Astrocyte (in vitro differentiated cells and primary cell): ENCODE measurements around the gene POU6F2. TPM values are rescaled to one million over a fixed set of nuclear protein-coding genes. Genes with fewer than 3 reads are reported as not detected.

Experiments used
- DNase-seq: peaks from one replicate; pipeline ENCODE4 v3.0.0-alpha.2; 2010; ENCODE audit warnings: low read depth
- FAIRE-seq: peaks from 2 replicates; lab custom pipeline; 2011; peaks lifted over from hg19 to GRCh38; lab: Jason Lieb, UNC
- H2AFZ ChIP-seq: 2 replicates; pipeline ENCODE4 v1.6.0; 2012; ENCODE audit warnings: low read depth, low read length, inconsistent platforms
- H3K27ac ChIP-seq: 2 replicates; pipeline ENCODE4 v1.5.1; 2011; ENCODE audit warnings: low read depth, low read length, inconsistent platforms
- H3K27me3 ChIP-seq: 2 replicates; pipeline ENCODE4 v1.6.0; 2011; ENCODE audit warnings: low read length, inconsistent platforms; ENCODE audit not compliant: insufficient read depth
- H3K36me3 ChIP-seq: 2 replicates; pipeline ENCODE4 v1.5.1; 2011; ENCODE audit warnings: low read length, inconsistent platforms; ENCODE audit not compliant: insufficient read depth
- H3K4me1 ChIP-seq: 2 replicates; pipeline ENCODE4 v1.5.1; 2011; ENCODE audit warnings: low read length, inconsistent platforms; ENCODE audit not compliant: insufficient read depth
- H3K4me2 ChIP-seq: 2 replicates; pipeline ENCODE4 v1.6.0; 2012; ENCODE audit warnings: low read length, inconsistent platforms
- H3K4me3 ChIP-seq: 2 replicates; pipeline ENCODE4 v1.5.1; 2011; ENCODE audit warnings: low read depth, mild to moderate bottlenecking, low read length, inconsistent platforms; ENCODE audit not compliant: insufficient read depth
- H3K79me2 ChIP-seq: 2 replicates; pipeline ENCODE4 v1.6.0; 2012; ENCODE audit warnings: mild to moderate bottlenecking, low read length, inconsistent platforms; ENCODE audit not compliant: insufficient read depth
- H3K9ac ChIP-seq: 2 replicates; pipeline ENCODE4 v1.6.0; 2012; ENCODE audit warnings: mild to moderate bottlenecking, low read length, inconsistent platforms
- H3K9me3 ChIP-seq: 2 replicates; pipeline ENCODE4 v1.5.1; 2012; ENCODE audit warnings: low read depth, mild to moderate bottlenecking, low read length, inconsistent platforms; ENCODE audit not compliant: insufficient read depth
- H4K20me1 ChIP-seq: 2 replicates; pipeline ENCODE4 v1.6.0; 2012; ENCODE audit warnings: low read length, inconsistent platforms; ENCODE audit not compliant: insufficient read depth
- H3K27ac Mint-ChIP-seq: one replicate; pipeline ENCODE4 v1.8.0; 2021; ENCODE audit warnings: mild to moderate bottlenecking, mixed read lengths; ENCODE audit not compliant: unreplicated experiment
- H3K27me3 Mint-ChIP-seq: one replicate; pipeline ENCODE4 v1.8.0; 2021; ENCODE audit warnings: low read depth, mixed read lengths; ENCODE audit not compliant: unreplicated experiment
- H3K36me3 Mint-ChIP-seq: one replicate; pipeline ENCODE4 v1.8.0; 2021; ENCODE audit warnings: low read depth, mixed read lengths; ENCODE audit not compliant: unreplicated experiment
- H3K4me1 Mint-ChIP-seq: one replicate; pipeline ENCODE4 v1.8.0; 2021; ENCODE audit warnings: low read depth, mixed read lengths; ENCODE audit not compliant: unreplicated experiment
- H3K4me3 Mint-ChIP-seq: one replicate; pipeline ENCODE4 v1.8.0; 2021; ENCODE audit warnings: mild to moderate bottlenecking, moderate library complexity, mixed read lengths; ENCODE audit not compliant: unreplicated experiment
- H3K9me3 Mint-ChIP-seq: one replicate; pipeline ENCODE4 v1.8.0; 2021; ENCODE audit warnings: mild to moderate bottlenecking, mixed read lengths; ENCODE audit not compliant: unreplicated experiment
- CTCF ChIP-seq: IDR thresholded peaks from 2 replicates; pipeline ENCODE4 v1.5.1; 2011; ENCODE audit warnings: low read depth, mild to moderate bottlenecking, inconsistent platforms, low read length, moderate library complexity; ENCODE audit not compliant: insufficient read depth
- EZH2 ChIP-seq: IDR thresholded peaks from 2 replicates; pipeline ENCODE4 v1.6.1; 2012; ENCODE audit warnings: mild to moderate bottlenecking, low read length, inconsistent platforms; ENCODE audit not compliant: insufficient read depth
- total RNA-seq: library from RNA; stranded (reverse); gene quantifications from 2 replicates; pipeline ENCODE4 v1.2.1, GENCODE V29; 2021

Gene POU6F2
- total RNA-seq, 1 donor from 2014 or later, result 0.45 TPM

DNA sequence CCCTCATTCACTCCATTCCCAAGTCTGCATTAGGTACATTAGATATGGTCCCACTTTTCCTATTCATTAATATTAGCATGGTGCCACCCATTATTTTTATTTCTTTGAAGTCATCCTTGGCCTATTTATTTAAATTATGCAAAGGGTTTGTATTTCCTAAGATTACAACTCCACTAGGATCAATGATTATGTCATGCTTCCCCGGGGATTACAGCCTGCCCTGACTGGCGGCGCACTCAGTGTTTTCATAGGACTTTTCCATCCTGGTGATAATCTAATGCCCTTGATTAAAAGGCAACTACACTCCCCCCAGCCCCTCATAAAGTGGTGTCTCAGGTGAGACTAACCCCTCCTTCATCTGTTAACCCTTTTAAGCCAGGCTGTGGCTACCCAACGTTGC, 187.2 kb downstream of the POU6F2 start:
- no peak for TF ChIP-seq EZH2
- TF ChIP-seq CTCF, result no peak
- Histone ChIP-seq H3K4me1 (no peaks in the 10 kb centered on the region), H3K36me3 (no peaks in the 10 kb centered on the region), H2AFZ (no peak overlapping the region), H3K9me3 (no peaks in the 10 kb centered on the region), H3K4me2 (no peak overlapping the region), H3K27me3 (no peaks in the 10 kb centered on the region), H3K27ac (no peak overlapping the region), H4K20me1 (no peaks in the 10 kb centered on the region), H3K79me2 (no peaks in the 10 kb centered on the region), H3K4me3 (no peak overlapping the region), H3K9ac (no peak overlapping the region)
- Mint-ChIP-seq H3K27ac (no peak overlapping the region), H3K4me1 (no peaks in the 10 kb centered on the region), H3K27me3 (peaks cover 2% of the 10 kb centered on the region), H3K36me3 (no peaks in the 10 kb centered on the region), H3K4me3 (no peak overlapping the region), H3K9me3 (peaks cover 2% of the 10 kb centered on the region)
- DNase-seq (no peak), FAIRE-seq (no peak)

- Histone ChIP-seq H2AFZ (no peak overlapping the region), H3K9me3 (no peaks in the 10 kb centered on the region), H3K36me3 (no peaks in the 10 kb centered on the region), H3K9ac (no peak overlapping the region), H3K27ac (no peak overlapping the region), H3K4me3 (no peak overlapping the region), H4K20me1 (no peaks in the 10 kb centered on the region), H3K4me2 (no peak overlapping the region), H3K27me3 (no peaks in the 10 kb centered on the region), H3K4me1 (no peaks in the 10 kb centered on the region), H3K79me2 (no peaks in the 10 kb centered on the region)
- Mint-ChIP-seq H3K27me3 (peaks cover 2% of the 10 kb centered on the region), H3K27ac (no peak overlapping the region), H3K9me3 (peaks cover 2% of the 10 kb centered on the region), H3K4me3 (no peak overlapping the region), H3K4me1 (no peaks in the 10 kb centered on the region), H3K36me3 (no peaks in the 10 kb centered on the region)
- TF ChIP-seq CTCF (no peak), EZH2 (no peak)
- DNase-seq (no peak), FAIRE-seq (no peak)
Observed at GRCh38 chr7:39168403-39169098, 190.8 kb downstream of the POU6F2 start.

- peaks cover 2% of the 10 kb centered on the region for H3K9me3 Mint-ChIP-seq
- Histone ChIP-seq H2AFZ (no peak overlapping the region), H3K9me3 (no peaks in the 10 kb centered on the region), H4K20me1 (no peaks in the 10 kb centered on the region), H3K4me1 (no peaks in the 10 kb centered on the region), H3K27me3 (no peaks in the 10 kb centered on the region), H3K27ac (no peak overlapping the region), H3K36me3 (no peaks in the 10 kb centered on the region), H3K79me2 (no peaks in the 10 kb centered on the region), H3K4me2 (no peak overlapping the region), H3K4me3 (no peak overlapping the region), H3K9ac (no peak overlapping the region)
- no peak for TF ChIP-seq CTCF
- TF ChIP-seq EZH2, result no peak
- DNase-seq (no peak), FAIRE-seq (no peak)
- H3K27me3 Mint-ChIP-seq, result peaks cover 5% of the 10 kb centered on the region
- no peak overlapping the region for H3K27ac Mint-ChIP-seq
- H3K36me3 Mint-ChIP-seq, result no peaks in the 10 kb centered on the region
- no peak overlapping the region for H3K4me3 Mint-ChIP-seq
- no peaks in the 10 kb centered on the region for H3K4me1 Mint-ChIP-seq
Observed at GRCh38 chr7:39172137-39172536, 194.4 kb downstream of the POU6F2 start.
